HS-5 (cell line): ENCODE results near the gene ALG2.
"Not testable (repeated sequence)": the region's sequence is repeated elsewhere in the genome, so short reads cannot be mapped to it uniquely, and the experiment has no call there.

ENCODE experiments used
- DNase-seq: peaks from one replicate; pipeline ENCODE4 v3.0.0-alpha.2; 2012; ENCODE audit warnings: low read depth

The ALG2 gene

DNA sequence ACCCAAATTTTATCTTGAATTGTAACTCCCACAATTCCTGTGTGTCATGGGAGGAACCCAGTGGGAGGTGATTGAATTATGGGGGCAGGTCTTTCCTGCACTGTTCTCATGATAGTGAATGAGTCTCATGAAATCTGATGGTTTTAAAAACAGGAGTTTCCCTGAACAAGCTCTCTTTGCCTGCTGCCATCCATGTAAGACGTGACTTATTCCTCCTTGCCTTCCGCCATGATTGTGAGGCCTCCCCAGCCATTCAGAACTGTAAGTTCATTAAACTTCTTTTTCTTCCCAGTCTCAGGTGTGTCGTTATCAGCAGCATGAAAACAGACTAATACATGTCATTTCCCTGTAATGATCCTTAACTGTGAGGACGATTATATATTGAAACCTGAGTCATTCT lies 16.1 kb upstream of the ALG2 start:
- DNase-seq = not testable (repeated sequence)

- DNase-seq = no peak
These were observed 15.6 kb upstream of the ALG2 start for GRCh38 chr9:99237356-99237755.

DNA sequence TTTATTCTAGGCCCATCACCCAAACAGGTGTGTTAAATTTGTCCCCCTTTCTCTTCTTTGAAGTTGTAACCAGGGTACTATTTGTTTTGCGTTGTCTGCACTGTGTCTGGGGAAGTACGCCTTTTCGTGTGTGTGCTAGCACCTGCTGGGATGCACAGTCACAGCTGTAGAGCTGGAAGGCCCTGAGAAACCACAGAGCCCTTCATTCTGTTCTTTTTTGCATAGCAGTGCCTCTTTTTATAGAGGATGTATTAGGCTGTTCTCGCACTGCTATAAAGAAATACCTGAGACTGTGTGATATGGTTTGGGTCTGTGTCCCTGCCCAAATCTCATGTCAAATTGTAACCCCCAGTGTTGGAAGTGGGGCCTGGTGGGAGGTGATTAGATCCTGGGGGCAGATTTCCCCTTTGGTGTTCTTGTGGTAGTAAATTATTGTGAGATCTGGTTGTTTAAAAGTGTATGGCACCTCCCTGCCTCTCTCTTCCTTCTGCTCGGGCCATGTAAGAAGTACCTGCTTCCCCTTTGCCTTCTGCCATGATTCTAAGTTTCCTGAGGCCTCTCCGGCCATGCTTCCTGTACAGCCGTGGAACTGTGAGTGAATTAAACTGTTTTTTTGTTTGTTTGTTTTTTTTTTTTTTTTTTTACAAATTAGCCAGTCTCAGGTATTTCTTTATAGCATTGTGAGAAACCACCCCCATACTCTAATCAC lies 14.3 kb upstream of the ALG2 start:
- no peak for DNase-seq

DNA sequence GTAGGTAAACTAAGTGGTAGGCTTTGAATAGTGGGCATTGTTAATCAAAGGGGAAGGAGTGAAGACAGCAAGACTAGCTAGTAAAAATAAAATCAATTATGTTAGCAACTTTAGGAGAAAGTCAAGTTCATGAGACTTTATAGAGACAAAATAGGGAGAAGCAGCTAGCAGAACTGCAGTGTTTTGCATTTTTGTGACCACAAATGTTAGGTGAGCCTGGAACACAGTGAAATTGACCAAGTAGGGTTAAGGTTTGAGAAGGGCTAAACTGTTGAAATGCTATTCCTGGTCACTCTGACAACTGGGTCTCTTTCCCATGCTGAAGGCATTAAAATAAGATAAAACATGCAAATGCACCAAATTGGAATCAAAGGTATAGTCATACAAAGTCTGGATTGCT lies 13.3 kb upstream of the ALG2 start:
- DNase-seq = no peak

GRCh38 chr9:99234618-99235017 lies 12.9 kb upstream of the ALG2 start:
- DNase-seq = no peak

DNA sequence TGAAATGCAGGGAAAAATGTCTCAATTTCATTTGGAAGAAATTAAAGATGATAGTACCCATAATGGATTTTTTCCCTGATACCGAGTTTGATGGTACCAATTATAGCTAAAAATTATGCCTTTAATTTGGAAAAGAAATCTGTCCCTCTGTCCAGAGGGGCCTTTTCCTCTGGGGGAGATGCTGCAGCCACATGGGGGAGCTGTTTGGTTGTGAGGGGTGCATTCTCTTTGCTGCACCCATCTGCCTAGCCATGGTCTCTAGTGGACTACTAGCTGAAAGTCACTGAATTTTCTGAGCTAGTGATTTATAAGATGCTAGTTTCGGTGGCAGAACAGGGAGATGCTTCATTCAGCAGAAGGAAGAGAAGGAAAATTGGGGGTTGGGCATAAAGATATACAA lies 10.0 kb upstream of the ALG2 start:
- no peak for DNase-seq

DNA sequence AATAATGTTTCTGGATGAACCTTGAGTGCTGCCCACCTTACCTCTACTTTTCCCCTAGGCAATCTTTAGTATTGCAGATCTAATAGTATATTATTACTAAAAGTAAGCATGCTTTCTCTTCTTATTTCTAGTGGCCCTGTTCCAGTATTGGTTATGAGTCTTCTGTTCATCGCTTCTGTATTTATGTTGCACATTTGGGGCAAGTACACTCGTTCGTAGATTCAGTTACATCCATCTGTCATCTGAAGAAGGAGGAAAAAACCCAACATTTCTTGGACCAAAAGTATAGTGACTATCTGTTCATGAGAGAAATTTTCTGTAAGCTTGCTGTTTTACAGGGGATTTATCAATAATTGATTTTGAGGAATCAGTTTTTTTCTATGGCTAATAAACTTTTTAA lies 8.5 kb upstream of the ALG2 start:
- no peak for DNase-seq

DNA sequence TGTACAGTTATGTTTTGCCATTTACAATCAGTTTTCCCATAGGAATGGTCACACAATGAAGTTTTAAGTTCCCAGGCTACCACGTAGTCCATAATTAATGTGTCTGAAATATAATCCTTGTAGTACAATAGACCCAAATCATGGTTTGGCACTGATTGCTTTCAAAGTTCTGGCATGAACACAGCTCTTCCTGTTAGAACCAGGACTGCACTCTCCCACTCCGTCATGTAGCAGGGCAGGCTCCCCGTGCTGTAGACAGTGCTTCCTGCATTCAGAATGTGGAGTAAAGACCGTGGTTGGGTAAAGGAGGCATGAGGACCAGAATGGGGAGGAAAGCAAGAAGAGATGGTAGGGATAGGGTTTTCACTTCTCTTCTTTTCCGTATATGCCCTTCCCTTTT lies 4.3 kb upstream of the ALG2 start:
- DNase-seq = no peak

DNA sequence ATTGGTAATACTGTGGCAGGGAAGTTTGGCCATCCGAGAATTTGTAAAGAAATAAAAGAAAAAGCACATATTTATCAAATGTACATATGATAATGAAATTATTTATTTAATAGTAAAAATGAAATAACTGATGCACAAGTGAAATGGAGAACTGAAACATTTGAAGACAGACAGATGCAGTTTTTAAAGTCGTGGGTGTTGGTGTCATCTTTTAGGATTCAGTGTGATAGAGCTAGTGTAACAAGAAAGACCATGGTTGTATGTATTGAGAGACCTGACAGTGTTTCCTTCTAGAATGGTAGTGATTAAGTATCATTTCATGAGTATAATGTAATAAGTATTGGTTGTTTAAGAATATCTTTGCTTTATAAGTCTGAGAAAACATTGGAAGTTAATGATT lies 2.7 kb upstream of the ALG2 start:
- no peak for DNase-seq

DNA sequence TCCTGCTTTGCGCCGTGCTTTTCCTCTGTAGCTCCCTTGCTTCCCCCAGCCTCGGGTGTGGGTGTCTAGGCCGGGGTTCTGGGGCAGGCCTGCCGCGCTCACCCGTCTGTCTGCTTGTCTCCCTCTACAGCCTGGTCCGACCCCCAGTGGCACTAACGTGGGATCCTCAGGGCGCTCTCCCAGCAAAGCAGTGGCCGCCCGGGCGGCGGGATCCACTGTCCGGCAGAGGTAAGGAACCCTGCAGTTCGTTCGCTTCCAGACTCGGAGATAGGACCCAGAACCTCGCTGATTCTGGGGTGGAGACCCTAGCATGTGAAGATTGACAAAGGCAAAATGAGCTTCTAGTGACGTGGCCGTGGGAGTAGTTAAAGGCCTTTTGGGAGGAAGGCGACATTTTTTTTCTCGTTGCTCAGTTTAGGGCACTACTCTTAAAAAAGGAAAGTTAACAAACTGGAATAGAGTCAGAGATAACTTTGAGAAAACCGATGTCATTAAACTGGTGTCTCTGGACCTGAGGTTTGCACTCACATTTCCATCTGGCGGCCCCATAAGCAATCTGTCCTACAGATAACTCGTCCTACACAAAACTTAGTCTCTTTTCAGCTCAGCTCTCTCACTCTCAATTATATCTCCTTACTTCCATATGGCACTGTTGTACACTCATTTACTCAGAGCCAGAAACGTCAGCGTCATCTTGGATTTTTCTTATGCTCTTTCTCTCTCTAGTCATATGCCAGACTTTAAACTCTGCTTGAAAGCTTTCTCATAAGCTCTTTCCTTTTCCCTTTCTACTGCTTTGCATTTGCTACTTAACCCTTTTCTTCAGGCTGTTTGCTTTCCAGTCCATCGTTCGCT lies 901 bp upstream of the ALG2 start:
- no peak for DNase-seq

DNA sequence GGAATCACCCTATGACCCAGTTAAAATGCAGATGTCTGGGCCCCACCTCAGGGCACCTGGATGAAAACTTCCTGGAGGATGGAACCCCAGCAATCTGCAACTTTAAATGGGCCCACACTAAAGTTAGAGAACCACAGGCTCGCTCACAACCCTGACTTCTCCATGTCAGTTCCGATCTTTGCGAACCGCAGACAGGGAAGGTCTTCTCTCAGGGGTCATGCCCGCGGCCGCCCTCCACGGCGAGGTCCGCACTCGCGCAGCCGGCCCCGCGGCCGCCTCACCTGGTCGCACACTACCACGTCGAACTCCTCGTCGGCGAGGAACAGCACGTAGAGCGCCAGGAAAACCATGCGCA lies 499 bp downstream of the ALG2 start:
- DNase-seq = no peak

- DNase-seq = no peak
These were observed 1.7 kb downstream of the ALG2 start for GRCh38 chr9:99220011-99220410.

DNA sequence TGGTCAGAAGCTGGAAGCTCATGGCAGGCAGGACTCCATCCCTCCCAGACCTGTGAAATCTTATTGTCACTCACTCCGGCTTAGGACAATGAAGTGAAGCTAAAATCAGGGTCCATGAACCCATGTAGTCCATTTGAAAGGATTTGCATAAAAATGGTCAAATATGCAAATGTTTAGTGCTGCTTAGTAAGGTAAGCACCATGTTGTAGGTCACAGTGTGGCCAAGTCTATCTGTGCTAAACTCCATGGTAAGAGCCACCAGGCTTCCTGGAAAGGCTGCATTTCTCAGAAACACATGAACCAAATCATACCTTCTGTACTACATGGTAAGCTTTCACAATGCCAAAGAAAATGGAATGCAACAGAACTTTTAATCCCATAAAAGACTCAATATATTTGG lies 5.7 kb downstream of the ALG2 start:
- no peak for DNase-seq

- no peak for DNase-seq
These were observed 8.5 kb downstream of the ALG2 start for GRCh38 chr9:99213197-99213596.

DNA sequence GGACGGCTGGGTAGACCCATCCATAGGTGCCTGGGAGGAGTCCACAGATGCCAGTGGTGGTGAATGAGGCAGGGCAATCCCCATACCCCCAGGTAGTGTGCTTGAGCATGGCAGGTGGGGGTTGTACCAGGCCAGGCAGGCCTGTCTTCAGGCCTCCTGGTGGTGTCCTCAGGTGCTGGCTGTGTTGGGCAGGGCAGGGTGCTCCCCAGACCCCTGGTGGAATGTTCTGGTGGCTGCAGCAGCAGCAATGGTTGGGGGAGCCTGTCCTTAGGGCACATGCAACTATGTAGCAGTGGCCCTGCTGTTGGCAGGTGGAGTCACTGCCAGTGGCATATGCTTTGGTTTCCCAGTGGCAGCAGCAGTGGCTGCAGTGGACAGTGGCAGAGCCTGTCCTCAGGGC lies 10.0 kb downstream of the ALG2 start:
- no peak for DNase-seq

DNA sequence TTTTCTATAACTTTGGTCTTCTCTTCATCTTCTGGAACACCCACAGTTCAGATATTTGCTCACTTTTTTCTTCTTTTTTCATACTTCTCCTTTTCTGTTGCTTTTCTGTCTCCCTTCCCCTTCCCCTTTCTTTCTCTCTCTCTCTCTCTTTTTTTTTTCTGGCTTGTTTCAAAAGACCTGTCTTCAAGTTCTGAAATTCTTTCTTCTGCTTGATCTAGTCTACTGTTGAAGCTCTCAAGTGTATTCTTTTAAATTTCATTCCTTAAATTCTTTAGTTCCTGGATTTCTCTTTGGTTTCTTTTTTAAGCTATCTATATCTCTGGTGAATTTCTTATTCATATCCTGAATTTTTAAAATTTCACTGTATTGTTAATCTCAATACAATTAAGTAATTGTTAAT lies 11.2 kb downstream of the ALG2 start:
- no peak for DNase-seq

- no peak for DNase-seq
These were observed 20.1 kb downstream of the ALG2 start for GRCh38 chr9:99201603-99202002.

DNA sequence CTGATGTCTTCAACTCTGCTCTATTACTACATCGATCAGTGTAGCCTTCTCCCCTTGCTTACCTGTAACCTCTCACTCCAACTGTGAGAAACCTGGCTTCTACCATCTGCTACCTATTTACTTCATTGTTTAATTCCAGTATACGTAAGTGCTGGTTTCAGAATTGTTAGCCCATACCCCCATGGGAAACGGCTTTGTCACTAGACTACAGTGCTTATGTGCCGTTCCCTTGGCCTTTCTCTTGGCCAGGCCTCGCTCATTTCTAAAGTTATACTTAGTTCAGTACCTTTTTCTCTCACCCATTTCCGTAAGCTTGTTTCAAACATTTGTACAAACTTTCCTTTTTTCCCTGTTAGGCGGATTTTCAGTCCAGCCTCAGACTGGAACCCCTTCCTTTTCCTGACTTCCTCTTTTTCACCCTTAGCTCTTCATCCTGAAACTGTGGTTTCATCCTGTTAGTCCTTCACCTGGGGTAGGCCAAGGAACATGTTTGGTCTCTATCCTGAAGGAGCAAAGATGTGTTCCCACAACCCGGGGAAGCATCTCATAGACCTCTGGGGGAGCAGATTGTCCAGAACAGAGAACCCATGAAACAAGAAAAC lies 21.7 kb downstream of the ALG2 start:
- DNase-seq = no peak

DNA sequence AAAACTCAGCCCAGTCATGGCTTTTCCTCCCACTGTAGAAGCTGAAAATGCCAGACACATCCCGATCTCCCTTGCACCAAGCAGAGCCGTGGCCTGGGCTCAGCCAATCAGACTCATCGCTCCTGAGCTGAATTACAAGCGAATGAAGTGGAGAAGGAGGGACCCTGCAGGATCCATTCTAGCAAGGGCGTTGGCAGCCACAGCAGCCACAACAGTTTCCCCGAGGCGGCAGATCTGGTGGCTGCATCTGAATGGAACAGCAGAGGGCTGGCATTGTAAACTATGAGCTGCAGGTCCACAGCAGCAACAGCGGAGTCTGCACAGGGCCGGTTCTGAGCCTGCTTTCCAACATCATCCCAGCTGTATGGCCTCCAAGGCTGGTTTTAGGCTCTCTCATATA lies 23.8 kb downstream of the ALG2 start:
- DNase-seq = no peak

DNA sequence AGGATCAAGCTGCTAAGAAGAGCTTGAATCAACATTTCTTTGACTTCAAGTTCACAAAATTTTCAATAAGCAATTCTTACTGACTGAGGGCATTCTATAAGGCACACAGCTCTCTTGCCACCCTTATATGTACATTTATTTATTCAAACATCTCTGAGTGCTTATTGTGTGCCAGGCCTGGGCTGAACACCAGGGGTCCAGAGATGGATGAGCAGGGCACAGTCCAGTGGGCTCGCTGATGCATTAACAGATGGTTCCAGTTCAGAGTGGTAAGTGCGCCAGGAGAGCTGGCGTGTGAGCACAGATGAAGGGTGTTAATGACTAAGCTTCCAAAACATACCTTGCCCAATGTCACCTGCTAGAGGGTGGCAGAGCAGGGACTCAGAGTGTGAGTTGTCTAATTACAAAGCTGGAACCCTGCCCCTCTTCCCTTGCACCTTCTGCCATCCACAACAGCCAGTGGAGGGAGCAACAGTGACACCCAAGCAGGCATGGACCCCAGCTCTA lies 24.6 kb downstream of the ALG2 start:
- DNase-seq = no peak

DNA sequence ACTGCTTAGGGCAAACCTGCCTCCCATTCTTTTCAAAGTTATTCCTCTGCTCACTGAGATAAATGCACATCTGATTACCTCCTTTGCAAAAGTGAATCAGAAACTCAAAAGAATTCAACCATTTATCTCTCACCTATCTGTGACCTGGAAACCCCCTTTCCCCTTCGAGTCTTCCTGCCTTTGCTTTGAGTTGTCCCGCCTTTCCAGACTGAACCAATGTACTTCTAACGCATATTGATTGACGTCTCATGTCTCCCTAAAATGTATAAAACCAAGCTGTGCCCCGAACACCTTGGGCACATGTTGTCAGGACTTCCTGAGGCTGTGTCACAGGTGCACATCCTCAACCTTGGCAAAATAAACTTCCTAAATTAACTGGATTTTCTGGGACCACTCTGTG lies 25.3 kb downstream of the ALG2 start:
- DNase-seq = not testable (repeated sequence)

DNA sequence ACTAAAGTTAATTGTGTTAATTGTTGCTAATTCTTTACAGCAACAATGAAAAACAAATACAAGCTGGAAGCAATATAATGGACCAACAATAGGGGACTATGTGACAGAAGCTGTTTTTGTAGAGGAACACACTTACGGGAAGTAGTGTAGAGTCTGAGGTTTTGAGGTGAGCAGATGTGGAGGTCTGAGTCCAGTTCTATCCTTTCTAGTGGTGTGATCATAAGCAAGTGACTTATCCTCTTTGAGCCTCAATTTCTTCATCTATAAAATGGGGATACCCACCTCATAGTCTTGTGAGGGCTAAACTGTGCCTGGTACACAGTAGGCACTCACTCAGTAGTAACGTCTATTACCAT lies 28.3 kb downstream of the ALG2 start:
- DNase-seq = no peak

DNA sequence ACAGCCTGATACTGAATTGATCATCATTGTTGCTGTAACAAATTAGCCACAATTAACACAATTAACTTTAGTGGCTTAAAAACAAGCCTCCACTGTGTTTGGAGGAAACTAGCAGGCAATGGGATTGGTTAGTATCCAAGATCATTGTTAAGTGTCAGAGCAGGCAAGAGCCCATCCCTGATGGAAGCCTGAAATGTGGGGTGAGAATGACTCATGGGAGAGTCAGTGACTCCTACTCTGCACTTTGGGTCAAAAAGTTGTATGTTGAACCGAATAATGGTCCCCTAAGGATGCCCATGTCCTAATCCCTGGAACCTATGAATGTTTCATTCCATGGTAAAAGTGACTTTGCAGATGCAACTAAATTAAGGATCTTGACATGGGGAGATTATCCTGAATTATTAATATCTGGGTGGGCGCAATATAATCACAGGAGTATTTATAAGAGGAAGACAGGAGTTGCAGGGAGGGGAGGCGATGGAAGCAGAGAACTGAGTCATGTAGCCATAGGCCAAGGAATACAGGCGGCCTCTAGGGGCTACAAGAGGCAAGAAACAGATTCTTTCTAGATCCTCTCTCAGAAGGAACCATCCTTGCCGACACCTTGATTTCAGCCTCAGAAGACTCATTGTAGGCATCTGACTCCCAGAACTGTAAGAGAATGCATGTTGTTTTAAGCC lies 28.8 kb downstream of the ALG2 start:
- no peak for DNase-seq
